ENCODE data around the gene RAB32.

RAB32 gene

GRCh38 chr6:146583966-146584365 lies 40.3 kb downstream of the RAB32 start:
- DNase-seq: no peak

GRCh38 chr6:146587459-146587858 lies 43.8 kb downstream of the RAB32 start:
- no peak for DNase-seq

- no peak for DNase-seq
Observed at GRCh38 chr6:146590492-146590891, 46.9 kb downstream of the RAB32 start.

- no peak for DNase-seq
Observed at GRCh38 chr6:146592451-146592850, 48.8 kb downstream of the RAB32 start.

- no peak for DNase-seq
Observed at GRCh38 chr6:146593986-146594385, 50.4 kb downstream of the RAB32 start.

- DNase-seq: no peak
Observed at GRCh38 chr6:146594495-146594894, 50.9 kb downstream of the RAB32 start.

GRCh38 chr6:146595972-146596731 lies 52.5 kb downstream of the RAB32 start:
- DNase-seq: no peak

- DNase-seq: no peak
Observed at GRCh38 chr6:146598772-146599405, 55.3 kb downstream of the RAB32 start, which contains the start of gene ADGB. Gene ADGB (plus strand): TSS chr6:146598972. CDS start chr6:146599041, 69 bp downstream.

GRCh38 chr6:146601352-146601751 lies 57.7 kb downstream of the RAB32 start:
- DNase-seq: no peak

GRCh38 chr6:146602526-146602925 lies 58.9 kb downstream of the RAB32 start:
- DNase-seq: no peak
